Endothelial cell of umbilical vein (primary cell): ENCODE results near the gene CACNB4. TPM values are rescaled to one million over a fixed set of nuclear protein-coding genes. Genes with fewer than 3 reads are reported as not detected.

Experiments used
- BruUV-seq: library from RNA; stranded (reverse); fragments of 400-500 nt; replicated peaks from 2 replicates; lab custom pipeline; 2021; lab: Mats Ljungman, UMichigan
- CTCF ChIA-PET: fragments of 300-600, 350-600 bp; sonication (Branson Sonifier 250); formaldehyde crosslinking; loops from one replicate; lab custom pipeline; 2021; ENCODE audit warnings: antibody characterized with exemption, inconsistent platforms; lab: Charles Lee
- POLR2A ChIA-PET: fragments of 300-600, 350-600 bp; sonication (Branson Sonifier 250); formaldehyde crosslinking; loops from one replicate; lab custom pipeline; 2021; ENCODE audit warnings: antibody characterized with exemption, inconsistent platforms; lab: Charles Lee
- DNase-seq: peaks from one replicate; pipeline ENCODE4 v3.0.0-alpha.2; 2011; ENCODE audit warnings: low read depth, low spot score
- FAIRE-seq: peaks from 2 replicates; lab custom pipeline; 2011; peaks lifted over from hg19 to GRCh38; lab: Jason Lieb, UNC
- H2AFZ ChIP-seq: 2 replicates; pipeline ENCODE4 v1.6.0; 2012; ENCODE audit warnings: low read depth, low read length, control low read depth, inconsistent platforms
- H3K27ac ChIP-seq: 2 replicates; pipeline ENCODE4 v1.5.1; 2011; ENCODE audit warnings: low read depth, mild to moderate bottlenecking, control low read depth, low read length, moderate library complexity; ENCODE audit not compliant: insufficient read depth
- H3K27me3 ChIP-seq, 2 experiments: 2 replicates each; pipeline versions ENCODE4 v1.6.0 to v1.6.1; 2011; ENCODE audit warnings: low read length in 2 of 2, mixed read lengths in 1 of 2; ENCODE audit not compliant: control insufficient read depth in 2 of 2, insufficient read depth in 2 of 2
- H3K36me3 ChIP-seq, 2 experiments: 2 replicates in 1 of 2; 3 replicates in 1 of 2; pipeline ENCODE4 v1.5.1; 2011; ENCODE audit warnings: low read length in 2 of 2, mild to moderate bottlenecking in 1 of 2, moderate library complexity in 1 of 2; ENCODE audit not compliant: control insufficient read depth in 2 of 2, insufficient read depth in 2 of 2; ENCODE audit errors: extremely low read depth in 1 of 2
- H3K4me1 ChIP-seq: 3 replicates; pipeline ENCODE4 v1.5.1; 2011; ENCODE audit warnings: mild to moderate bottlenecking, low read length; ENCODE audit not compliant: control insufficient read depth, insufficient read depth; ENCODE audit errors: extremely low read depth
- H3K4me2 ChIP-seq: 2 replicates; pipeline ENCODE4 v1.6.1; 2011; ENCODE audit warnings: low read length, control low read depth, mixed read lengths; ENCODE audit not compliant: insufficient read depth
- H3K4me3 ChIP-seq, 3 experiments: fragments of 200-600 bp in 1 of 3; sonication (generic), shearing (Covaris generic) in 1 of 3; replicated peaks in 1 of 3; 2 replicates each; pipeline ENCODE4 v1.5.1; 2011 to 2016; ENCODE audit warnings: control low read depth in 3 of 3, low read length in 3 of 3, mild to moderate bottlenecking in 2 of 3, inconsistent platforms in 1 of 3, low read depth in 1 of 3, moderate library complexity in 1 of 3; ENCODE audit not compliant: insufficient read depth in 1 of 3
- H3K79me2 ChIP-seq: 2 replicates; pipeline ENCODE4 v1.6.0; 2012; ENCODE audit warnings: low read length, inconsistent platforms; ENCODE audit not compliant: control insufficient read depth, insufficient read depth
- H3K9ac ChIP-seq: replicated peaks from 2 replicates; pipeline ENCODE3; 2011; ENCODE audit warnings: low read length, control low read depth; ENCODE audit not compliant: insufficient read depth; ENCODE audit errors: extremely low read depth
- H3K9me1 ChIP-seq: replicated peaks from 3 replicates; pipeline ENCODE4 v1.6.0; 2011; ENCODE audit warnings: mild to moderate bottlenecking, low read length; ENCODE audit not compliant: control insufficient read depth, insufficient read depth; ENCODE audit errors: extremely low read depth
- H3K9me3 ChIP-seq: replicated peaks from 2 replicates; pipeline ENCODE4 v1.5.1; 2012; ENCODE audit warnings: low read length, inconsistent platforms; ENCODE audit not compliant: control insufficient read depth, insufficient read depth
- H4K20me1 ChIP-seq: replicated peaks from 2 replicates; pipeline ENCODE3; 2011; ENCODE audit warnings: mild to moderate bottlenecking, low read length; ENCODE audit not compliant: control insufficient read depth, insufficient read depth; ENCODE audit errors: extremely low read depth
- CTCF ChIP-seq, 2 donors: IDR thresholded peaks; 1 replicate in 1 of 2; 2 replicates in 1 of 2; pipeline ENCODE4 v1.5.1; 2011; ENCODE audit warnings: low read length in 2 of 2, mild to moderate bottlenecking in 2 of 2, moderate library complexity in 2 of 2, control low read depth in 1 of 2, inconsistent platforms in 1 of 2, low read depth in 1 of 2; ENCODE audit not compliant: insufficient read depth in 1 of 2; ENCODE audit errors: extremely low read depth in 1 of 2
- EZH2 ChIP-seq: IDR thresholded peaks from 2 replicates; pipeline ENCODE4 v1.6.1; 2012; ENCODE audit warnings: borderline replicate concordance, low read depth, mild to moderate bottlenecking, moderate library complexity, low read length, inconsistent platforms; ENCODE audit not compliant: severe bottlenecking
- FOS ChIP-seq: IDR thresholded peaks from 2 replicates; pipeline ENCODE4 v1.6.1; 2011; ENCODE audit warnings: mild to moderate bottlenecking, low read length, moderate library complexity, borderline replicate concordance; ENCODE audit not compliant: insufficient read depth
- GATA2 ChIP-seq: IDR thresholded peaks from 2 replicates; pipeline ENCODE4 v1.7.0; 2011; ENCODE audit warnings: low read depth, mild to moderate bottlenecking, moderate library complexity, mixed read lengths, low read length; ENCODE audit not compliant: insufficient read length, insufficient read depth
- JUN ChIP-seq: IDR thresholded peaks from 2 replicates; pipeline ENCODE4 v1.6.1; 2011; ENCODE audit warnings: borderline replicate concordance, low read depth; ENCODE audit not compliant: insufficient read length, insufficient read depth
- MAX ChIP-seq: IDR thresholded peaks from 2 replicates; pipeline ENCODE4 v1.6.1; 2011; ENCODE audit not compliant: insufficient read depth, insufficient read length
- MYC ChIP-seq: IDR thresholded peaks from one replicate; pipeline ENCODE4 v1.6.1; 2011; ENCODE audit warnings: mild to moderate bottlenecking, low read depth, low read length
- POLR2A ChIP-seq: IDR thresholded peaks from 2 replicates; pipeline ENCODE4 v1.6.1; 2012; ENCODE audit warnings: low read depth, mild to moderate bottlenecking, control low read depth, low read length
- POLR2AphosphoS5 ChIP-seq: IDR thresholded peaks from 2 replicates; pipeline ENCODE4 v1.6.1; 2012; ENCODE audit warnings: low read depth, mild to moderate bottlenecking, control low read depth, low read length, moderate library complexity; ENCODE audit not compliant: insufficient read depth
- dilution Hi-C: fragments of 300-500 bp; cut with MboI; formaldehyde crosslinking; loops from one replicate; pipeline ENCODE4 v1.15.0; 2019; ENCODE audit warnings: low sequenced_read_pairs; ENCODE audit not compliant: extremely low pct_ligation_motif_present
- intact Hi-C: fragments of 100-400 bp; cut with micrococcal nuclease; formaldehyde crosslinking; loops from one replicate; pipeline ENCODE4 v1.10.0; 2022
- polyA plus RNA-seq, 4 experiments: library from polyadenylated mRNA; depleted of rRNA in 3 of 4; stranded (reverse) in 3 of 4; unstranded in 1 of 4; fragments of >200 nt; gene quantifications; 2 replicates each; pipeline versions ENCODE4 v1.2.1 to v1.2.3, GENCODE V29; 2011 to 2012; ENCODE audit warnings: missing spikeins in 1 of 4
- total RNA-seq: library from RNA; stranded (reverse); gene quantifications from 2 replicates; pipeline ENCODE4 v1.2.3, GENCODE V29; 2021

CACNB4 gene
- total and polyA plus RNA-seq, 2 donors (not counting 3 experiments of a cell fraction or from before 2014, with no cell fraction given): 0.23 to 0.58 TPM

- ChIA-PET POLR2A (no interaction called here), CTCF (interaction anchor here (1.4 kb wide), 1 partner anchor 9 kb away, joined by 6 read pairs; no protein-coding TSS in a partner anchor)
- Histone ChIP-seq H3K9ac (no peak overlapping the region), H3K36me3 (peaks cover 3 to 10% of the 10 kb centered on the region in 2 experiments), H3K9me3 (no peaks in the 10 kb centered on the region), H3K27ac (no peak overlapping the region), H2AFZ (no peak overlapping the region), H3K4me1 (no peaks in the 10 kb centered on the region), H3K27me3 (no peaks in the 10 kb centered on the region), H4K20me1 (no peaks in the 10 kb centered on the region), H3K4me3 (no peak overlapping the region), H3K9me1 (no peaks in the 10 kb centered on the region), H3K79me2 (no peaks in the 10 kb centered on the region), H3K4me2 (no peak overlapping the region)
- FAIRE-seq (no peak), DNase-seq (no peak)
- BruUV-seq: no TSS peak
- intact Hi-C loops (no loop called here), dilution Hi-C loops (no loop called here)
- no peak for TF ChIP-seq POLR2A
- TF ChIP-seq CTCF (IDR thresholded peaks at IDR 0.05; ENCODE audit: extremely low read depth in 1 of 2, insufficient read depth in 1 of 2, low read depth in 1 of 2, low read length in 2 of 2): no peak
- TF ChIP-seq JUN: no peak
- no peak for TF ChIP-seq MAX
- TF ChIP-seq MYC: no peak
- no peak for TF ChIP-seq POLR2AphosphoS5
- TF ChIP-seq EZH2: no peak
- TF ChIP-seq GATA2: no peak
- TF ChIP-seq FOS: no peak
Observed at GRCh38 chr2:151799886-151800292, 299.0 kb downstream of the CACNB4 start.
